ENCODE results near the gene FLAD1. TPM values are rescaled to one million over a fixed set of nuclear protein-coding genes. Genes with fewer than 3 reads are reported as not detected.

FLAD1 gene
- total RNA-seq, 1 experiment from 2014 or later = 72.8 TPM

GRCh38 chr1:154964359-154964758 lies 18.8 kb upstream of the FLAD1 start:
- peaks cover 43% of the 10 kb centered on the region for H3K4me1 ChIP-seq (ENCODE audit: control insufficient read depth, insufficient read depth, low read length)
- in situ Hi-C loops (cut with HindIII; ENCODE audit: low pct_unique_long_range_greater_than_20kb, low sequenced_read_pairs) = no loop called here
- CTCF ChIA-PET = no interaction called here

DNA sequence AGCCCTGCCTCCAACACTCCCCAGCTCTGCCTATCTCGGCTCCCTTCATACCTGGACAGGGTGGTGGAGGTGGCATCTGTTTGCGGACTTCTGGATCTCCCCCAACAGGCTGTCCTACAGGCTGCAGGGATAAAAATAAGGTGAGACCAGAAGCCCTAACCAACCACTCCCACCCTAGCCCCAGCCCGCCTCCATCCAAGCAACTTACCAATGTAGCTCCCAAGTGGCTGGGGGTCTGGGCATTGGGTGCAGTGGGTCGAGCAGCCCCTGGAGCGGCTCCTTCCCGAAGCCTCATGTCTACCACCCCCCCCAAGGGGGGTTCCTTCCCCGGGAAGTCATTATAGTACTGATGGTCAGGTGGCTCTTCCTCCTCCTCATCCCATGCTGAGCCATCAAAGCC lies 17.0 kb upstream of the FLAD1 start:
- Histone ChIP-seq H3K4me3 (ENCODE audit: low read depth in 2 of 2, low read length in 2 of 2) (no peak overlapping the region), H3K9me3 (ENCODE audit: control insufficient read depth, insufficient read depth, low read depth, low read length) (no peaks in the 10 kb centered on the region), H3K36me3 (ENCODE audit: control insufficient read depth, insufficient read depth, low read length) (peaks cover 17% of the 10 kb centered on the region), H3K27me3 (ENCODE audit: control insufficient read depth, insufficient read depth, low read length) (no peaks in the 10 kb centered on the region), H3K27ac (ENCODE audit: low read length) (no peak overlapping the region), H3K4me1 (ENCODE audit: control insufficient read depth, insufficient read depth, low read length) (peaks cover 42% of the 10 kb centered on the region)
- intact Hi-C loops (cut with micrococcal nuclease; ENCODE audit: unreplicated experiment) = no loop called here
- in situ Hi-C loops (cut with HindIII; ENCODE audit: low pct_unique_long_range_greater_than_20kb, low sequenced_read_pairs) = no loop called here
- DNase-seq (ENCODE audit: low read depth, low spot score) (no peak), ATAC-seq (no peak)
- BruUV-seq (replicated peaks) = no TSS peak
- no peak for TF ChIP-seq TCF7L2 (IDR thresholded peaks at IDR 0.05; ENCODE audit: low read depth, low read length)
- no peak for TF ChIP-seq CTCF (IDR thresholded peaks at IDR 0.05)
- TF ChIP-seq SIN3A (IDR thresholded peaks at IDR 0.05; ENCODE audit: borderline replicate concordance, insufficient read depth, low read depth, low read length) = no peak
- TF ChIP-seq, protein P1, sequence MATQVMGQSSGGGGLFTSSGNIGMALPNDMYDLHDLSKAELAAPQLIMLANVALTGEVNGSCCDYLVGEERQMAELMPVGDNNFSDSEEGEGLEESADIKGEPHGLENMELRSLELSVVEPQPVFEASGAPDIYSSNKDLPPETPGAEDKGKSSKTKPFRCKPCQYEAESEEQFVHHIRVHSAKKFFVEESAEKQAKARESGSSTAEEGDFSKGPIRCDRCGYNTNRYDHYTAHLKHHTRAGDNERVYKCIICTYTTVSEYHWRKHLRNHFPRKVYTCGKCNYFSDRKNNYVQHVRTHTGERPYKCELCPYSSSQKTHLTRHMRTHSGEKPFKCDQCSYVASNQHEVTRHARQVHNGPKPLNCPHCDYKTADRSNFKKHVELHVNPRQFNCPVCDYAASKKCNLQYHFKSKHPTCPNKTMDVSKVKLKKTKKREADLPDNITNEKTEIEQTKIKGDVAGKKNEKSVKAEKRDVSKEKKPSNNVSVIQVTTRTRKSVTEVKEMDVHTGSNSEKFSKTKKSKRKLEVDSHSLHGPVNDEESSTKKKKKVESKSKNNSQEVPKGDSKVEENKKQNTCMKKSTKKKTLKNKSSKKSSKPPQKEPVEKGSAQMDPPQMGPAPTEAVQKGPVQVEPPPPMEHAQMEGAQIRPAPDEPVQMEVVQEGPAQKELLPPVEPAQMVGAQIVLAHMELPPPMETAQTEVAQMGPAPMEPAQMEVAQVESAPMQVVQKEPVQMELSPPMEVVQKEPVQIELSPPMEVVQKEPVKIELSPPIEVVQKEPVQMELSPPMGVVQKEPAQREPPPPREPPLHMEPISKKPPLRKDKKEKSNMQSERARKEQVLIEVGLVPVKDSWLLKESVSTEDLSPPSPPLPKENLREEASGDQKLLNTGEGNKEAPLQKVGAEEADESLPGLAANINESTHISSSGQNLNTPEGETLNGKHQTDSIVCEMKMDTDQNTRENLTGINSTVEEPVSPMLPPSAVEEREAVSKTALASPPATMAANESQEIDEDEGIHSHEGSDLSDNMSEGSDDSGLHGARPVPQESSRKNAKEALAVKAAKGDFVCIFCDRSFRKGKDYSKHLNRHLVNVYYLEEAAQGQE (IDR thresholded peaks at IDR 0.05; ENCODE audit: insufficient read depth in 1 of 2, low read depth in 2 of 2, low read length in 1 of 2) = no peak
- CTCF ChIA-PET = no interaction called here
- POLR2A ChIA-PET = interaction anchor here (0.6 kb wide), 2 partner anchors 95 to 113 kb away, joined by 5 to 12 read pairs; partner anchors contain the start of gene EFNA3

More at GRCh38 chr1:154964359-154964758, 18.8 kb upstream of the FLAD1 start:
- TF ChIP-seq POLR2AphosphoS5 (IDR thresholded peaks at IDR 0.05; ENCODE audit: low read depth, low read length) = no peak
- no peak for TF ChIP-seq TCF7L2 (IDR thresholded peaks at IDR 0.05; ENCODE audit: low read depth, low read length)
- TF ChIP-seq CTCF (IDR thresholded peaks at IDR 0.05) = no peak
- no peak for TF ChIP-seq SIN3A (IDR thresholded peaks at IDR 0.05; ENCODE audit: borderline replicate concordance, insufficient read depth, low read depth, low read length)
- TF ChIP-seq, protein P1 (IDR thresholded peaks at IDR 0.05; ENCODE audit: insufficient read depth in 1 of 2, low read depth in 2 of 2, low read length in 1 of 2) = no peak
- intact Hi-C loops (cut with micrococcal nuclease; ENCODE audit: unreplicated experiment) = no loop called here
- Histone ChIP-seq H3K4me3 (ENCODE audit: low read depth in 2 of 2, low read length in 2 of 2) (no peak overlapping the region), H3K9me3 (ENCODE audit: control insufficient read depth, insufficient read depth, low read depth, low read length) (no peaks in the 10 kb centered on the region), H3K36me3 (ENCODE audit: control insufficient read depth, insufficient read depth, low read length) (peaks cover 20% of the 10 kb centered on the region), H3K27me3 (ENCODE audit: control insufficient read depth, insufficient read depth, low read length) (no peaks in the 10 kb centered on the region), H3K27ac (ENCODE audit: low read length) (peak overlapping the region; percentile 8; the same call in 1 of the 2 replicates)
- BruUV-seq (replicated peaks) = no TSS peak
- POLR2A ChIA-PET = interaction anchor here (0.6 kb wide), 1 partner anchor 56 kb away, joined by 4 read pairs; no protein-coding TSS in a partner anchor
- DNase-seq (ENCODE audit: low read depth, low spot score) = no peak
- ATAC-seq = no peak

Data from Panc1 (cell line).